SIG-M5 (cell line): Measurements from ENCODE around the gene MAGI2.
"Not testable (repeated sequence)": the region's sequence is repeated elsewhere in the genome, so short reads cannot be mapped to it uniquely, and the experiment has no call there.

ENCODE experiments used
- DNase-seq: peaks from one replicate; lab custom pipeline; 2025; lab: John Stamatoyannopoulos, UW

Gene MAGI2

DNA sequence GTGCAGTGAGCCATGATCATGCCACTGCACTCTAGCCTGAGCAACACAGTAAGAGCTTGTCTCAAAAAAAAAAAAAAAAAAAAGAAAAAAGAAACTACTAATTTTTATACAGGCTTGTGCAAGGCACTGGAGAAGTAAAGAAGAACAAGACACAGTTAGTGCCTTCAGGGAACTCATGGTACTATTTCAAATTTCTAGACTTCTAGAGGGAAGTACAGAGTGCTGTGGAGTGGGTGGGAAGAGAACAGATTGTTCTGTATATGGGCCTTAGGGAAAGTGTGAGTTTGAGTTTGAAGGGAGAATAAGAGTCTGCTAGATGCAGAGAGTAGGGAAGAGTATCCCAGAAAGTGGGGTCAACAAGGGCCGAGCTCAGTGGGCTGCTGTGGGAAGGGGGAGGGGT lies 1420.1 kb downstream of the MAGI2 start:
- DNase-seq: no peak

GRCh38 chr7:78026492-78026891 lies 1427.0 kb downstream of the MAGI2 start:
- no peak for DNase-seq

DNA sequence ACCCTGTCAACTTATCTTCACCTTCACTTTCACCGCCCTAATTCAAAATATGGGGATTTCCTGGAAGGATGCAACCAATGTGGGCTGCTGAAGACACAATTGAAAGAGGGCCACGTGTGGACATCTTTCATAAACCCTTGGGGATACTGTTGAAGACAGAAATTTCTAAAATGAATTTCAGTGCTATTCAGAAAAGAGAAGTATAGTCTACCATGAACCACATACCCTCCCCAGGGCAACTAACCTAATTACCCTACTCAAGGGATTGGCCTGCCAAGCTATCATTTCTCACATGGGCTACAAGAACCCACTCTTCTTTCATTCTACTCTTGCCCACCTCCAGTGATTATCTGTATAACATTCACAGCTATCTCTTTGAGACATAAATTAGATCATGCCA lies 1428.9 kb downstream of the MAGI2 start:
- no peak for DNase-seq

GRCh38 chr7:78023191-78023590 lies 1430.3 kb downstream of the MAGI2 start:
- DNase-seq: no peak

DNA sequence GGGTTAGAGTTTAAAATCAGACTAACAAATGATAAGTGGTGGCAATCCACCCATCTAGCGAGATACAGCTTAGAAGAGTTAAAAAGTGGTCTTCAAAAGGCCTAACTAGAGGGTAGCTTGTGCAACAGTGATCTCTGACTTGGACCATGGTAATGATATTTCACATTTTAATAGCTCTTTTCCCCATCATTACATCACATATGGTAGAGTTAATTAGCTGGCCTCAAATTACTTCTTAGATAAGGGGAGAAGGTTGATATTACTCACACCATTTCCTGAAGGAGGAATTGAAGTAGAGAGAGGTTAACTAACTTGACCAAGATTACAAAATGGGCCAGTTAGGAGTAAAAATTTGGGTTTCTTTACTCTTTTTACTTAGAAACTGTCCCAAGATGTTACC lies 1431.3 kb downstream of the MAGI2 start:
- DNase-seq: no peak

GRCh38 chr7:78020874-78021249 lies 1432.6 kb downstream of the MAGI2 start:
- no peak for DNase-seq

GRCh38 chr7:78020136-78020873 lies 1433.2 kb downstream of the MAGI2 start:
- no peak for DNase-seq

DNA sequence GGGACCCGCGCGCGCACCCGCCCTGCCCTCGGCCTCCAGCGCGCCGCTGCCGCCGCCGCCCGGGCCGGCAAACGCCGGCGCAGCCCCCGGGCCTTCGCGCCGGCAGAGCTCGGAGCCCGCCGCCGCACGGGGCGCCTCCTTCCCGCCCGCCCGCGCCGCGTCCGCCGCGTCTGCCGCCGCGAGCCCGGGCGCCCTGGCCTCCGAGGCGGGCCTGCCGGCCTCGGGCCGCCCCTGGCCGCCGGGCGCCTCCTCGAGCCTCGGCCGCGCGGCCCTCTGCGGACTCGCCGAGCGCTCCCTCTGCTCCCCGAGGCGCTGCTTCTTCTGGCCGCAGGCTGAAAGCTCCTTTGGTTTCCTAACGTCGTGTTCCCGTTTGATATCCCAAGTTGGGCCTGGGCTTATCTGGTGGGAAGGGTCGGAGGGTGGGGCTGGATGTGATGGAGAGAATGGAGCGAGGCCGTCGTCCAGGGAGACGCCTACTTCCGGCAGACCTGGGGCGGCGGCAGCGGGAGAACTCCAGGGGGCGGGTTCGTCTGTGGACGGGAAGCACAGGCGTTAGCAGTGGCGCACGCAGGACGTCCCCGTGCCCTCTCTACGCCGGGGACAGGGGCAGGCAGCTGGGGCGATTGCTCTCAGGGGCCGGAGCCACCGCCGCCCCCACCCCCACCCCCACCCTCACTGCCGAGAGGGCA lies 1433.9 kb downstream of the MAGI2 start:
- no peak for DNase-seq

GRCh38 chr7:78018641-78019446 lies 1434.6 kb downstream of the MAGI2 start:
- no peak for DNase-seq

GRCh38 chr7:78017591-78018100 lies 1435.8 kb downstream of the MAGI2 start:
- no peak for DNase-seq

- no peak for DNase-seq
Observed at GRCh38 chr7:78015574-78016260, 1437.8 kb downstream of the MAGI2 start.

DNA sequence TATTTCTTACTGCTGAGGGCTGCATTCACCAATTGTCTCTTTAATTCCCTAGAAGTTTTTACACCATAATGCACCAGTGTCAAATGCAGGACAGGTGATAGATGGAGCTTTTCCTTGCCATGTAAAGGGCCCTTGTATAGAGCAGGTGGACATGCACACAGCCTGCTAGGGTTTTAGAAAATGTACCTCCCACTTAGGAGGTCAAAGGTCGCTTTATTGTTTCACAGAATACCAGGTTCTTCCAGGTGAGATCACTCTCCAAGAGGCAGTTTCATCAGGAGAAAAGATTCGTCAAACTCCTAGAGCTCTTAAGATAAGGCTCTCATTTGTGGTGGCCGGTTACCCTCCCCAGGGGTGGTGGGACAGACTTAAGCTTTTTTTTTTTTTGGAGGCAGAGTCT lies 1439.1 kb downstream of the MAGI2 start:
- DNase-seq: no peak

GRCh38 chr7:78013386-78013785 lies 1440.1 kb downstream of the MAGI2 start:
- no peak for DNase-seq

- no peak for DNase-seq
Observed at GRCh38 chr7:78011642-78012041, 1441.8 kb downstream of the MAGI2 start.

GRCh38 chr7:78007231-78007630 lies 1446.2 kb downstream of the MAGI2 start:
- DNase-seq: no peak

DNA sequence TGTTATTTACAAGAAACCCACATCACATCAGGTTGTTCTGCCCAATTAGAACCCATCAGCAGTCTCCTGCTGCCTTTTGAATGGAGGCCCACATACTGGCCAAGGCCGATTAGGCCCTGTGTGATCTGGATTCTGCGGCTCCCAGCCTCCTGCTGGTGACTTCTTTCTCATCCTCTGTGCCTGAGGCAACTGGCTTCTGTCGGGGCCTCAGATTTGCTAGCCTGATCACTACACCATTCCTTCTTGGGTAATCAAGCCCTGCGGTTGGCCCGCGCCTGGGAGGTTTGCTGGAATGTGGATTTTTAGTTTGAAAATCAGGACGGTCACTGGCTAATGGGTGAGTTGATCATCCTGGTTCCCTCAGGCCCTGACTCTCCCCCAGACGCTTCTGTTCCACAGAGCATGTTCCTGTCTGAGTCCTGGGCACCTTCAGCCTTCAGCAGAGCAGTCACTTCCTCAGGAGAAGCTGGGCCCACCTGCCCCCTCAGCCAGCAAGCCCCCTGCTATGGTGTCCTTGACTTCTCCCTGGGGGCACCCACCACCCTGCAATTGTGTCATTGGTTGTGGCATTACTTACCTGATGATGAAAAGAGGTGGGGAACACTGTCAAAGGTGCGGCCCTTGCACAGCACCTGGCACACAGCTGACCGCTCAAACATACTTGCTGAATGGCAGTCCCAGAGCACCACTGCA lies 1447.3 kb downstream of the MAGI2 start:
- DNase-seq: no peak

DNA sequence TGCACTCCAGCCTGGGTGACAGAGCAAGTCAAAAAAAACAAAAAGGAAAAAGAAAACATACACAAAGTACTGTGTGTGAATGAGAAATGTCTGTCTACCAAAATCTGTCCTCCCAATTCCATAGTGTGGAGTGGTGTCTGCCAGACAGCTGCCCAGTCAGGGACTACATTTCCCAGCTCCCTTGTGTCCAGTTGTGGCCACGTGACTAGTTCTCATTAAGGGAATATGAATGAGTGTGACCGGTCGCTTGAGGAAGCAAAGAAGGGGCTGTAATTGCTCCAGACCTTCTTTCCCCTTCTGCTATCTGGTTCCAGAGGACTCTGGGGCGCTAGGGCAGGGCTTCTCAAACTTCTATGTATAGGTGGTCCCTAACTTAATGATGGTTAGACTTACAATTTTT lies 1450.8 kb downstream of the MAGI2 start:
- DNase-seq: no peak

DNA sequence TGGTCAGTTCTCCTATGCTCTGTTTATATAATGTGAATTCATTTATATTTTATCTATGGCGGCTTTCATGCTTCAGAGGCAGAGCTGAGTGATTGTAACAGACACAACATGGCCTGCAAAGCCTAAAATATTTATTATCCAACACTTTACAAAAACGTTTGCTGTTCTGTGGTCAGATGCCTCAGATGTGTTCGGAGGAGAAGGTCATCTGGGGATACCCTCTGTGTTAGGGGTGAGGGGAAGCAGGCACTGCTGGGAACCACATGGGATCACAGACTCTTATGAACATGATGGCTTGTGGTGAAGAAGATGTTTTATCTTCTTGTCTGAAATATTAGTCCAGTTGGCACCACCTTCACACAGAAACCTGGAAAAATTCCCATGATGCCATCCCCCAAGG lies 1451.4 kb downstream of the MAGI2 start:
- no peak for DNase-seq

DNA sequence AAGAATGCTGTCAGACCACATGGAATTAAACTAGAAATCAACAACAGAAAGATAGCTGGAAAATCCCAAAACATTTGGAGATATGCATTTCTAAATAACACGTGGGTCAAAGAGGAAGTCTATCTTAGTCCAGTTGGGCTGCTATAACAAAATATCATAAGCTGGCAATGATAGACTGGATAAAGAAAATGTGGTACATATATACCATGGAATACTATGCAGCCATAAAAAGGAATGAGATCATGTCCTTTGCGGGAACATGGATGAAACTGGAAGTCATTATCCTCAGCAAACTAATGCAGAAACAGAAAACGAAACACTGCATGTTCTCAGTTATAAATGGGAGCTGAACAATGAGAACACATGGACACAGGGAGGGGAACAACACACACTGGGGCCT lies 1454.3 kb downstream of the MAGI2 start:
- DNase-seq: not testable (repeated sequence)

DNA sequence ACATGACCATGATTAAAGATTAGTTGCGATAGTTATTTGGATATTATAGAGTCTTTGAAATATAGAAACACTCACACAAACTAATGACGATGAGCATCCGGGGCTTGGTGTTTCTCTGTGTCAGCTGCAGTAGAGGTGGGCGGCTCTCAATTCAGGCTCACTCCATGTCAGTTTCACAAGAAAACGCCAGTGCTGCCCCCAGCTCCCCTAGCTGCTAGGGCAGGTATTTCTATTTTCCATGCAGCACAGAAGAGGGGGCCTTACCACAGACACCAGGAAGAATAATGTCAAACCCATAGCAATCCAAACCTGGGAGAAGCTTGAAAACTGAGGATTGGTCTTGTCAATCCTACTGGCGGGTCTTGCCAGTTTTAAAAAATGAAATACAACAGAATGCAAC lies 1457.8 kb downstream of the MAGI2 start:
- DNase-seq: no peak

DNA sequence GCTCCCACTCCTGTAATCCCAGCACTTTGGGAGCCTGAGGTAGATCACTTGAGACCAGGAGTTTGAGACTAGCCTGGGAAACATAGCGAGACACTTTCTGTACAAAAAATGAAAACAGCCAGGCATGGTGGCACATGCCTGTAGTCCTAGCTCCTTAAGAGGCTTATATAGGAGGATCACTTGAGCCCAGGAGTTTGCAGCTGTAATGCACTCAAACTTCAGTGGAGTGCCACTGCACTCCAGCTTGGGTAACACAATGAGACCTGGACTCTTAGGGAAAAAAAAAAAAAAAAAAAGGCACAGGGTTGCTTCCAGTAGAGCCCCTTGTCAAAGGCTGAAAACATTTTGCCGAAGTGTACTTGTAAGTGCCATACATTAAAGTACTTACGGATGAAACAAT lies 1459.6 kb downstream of the MAGI2 start:
- no peak for DNase-seq

- DNase-seq: no peak
Observed at GRCh38 chr7:77991656-77992055, 1461.8 kb downstream of the MAGI2 start.
